ENCODE results near the gene RBMX.
"Not testable (repeated sequence)": the region's sequence is repeated elsewhere in the genome, so short reads cannot be mapped to it uniquely, and the experiment has no call there.

The RBMX gene

DNA sequence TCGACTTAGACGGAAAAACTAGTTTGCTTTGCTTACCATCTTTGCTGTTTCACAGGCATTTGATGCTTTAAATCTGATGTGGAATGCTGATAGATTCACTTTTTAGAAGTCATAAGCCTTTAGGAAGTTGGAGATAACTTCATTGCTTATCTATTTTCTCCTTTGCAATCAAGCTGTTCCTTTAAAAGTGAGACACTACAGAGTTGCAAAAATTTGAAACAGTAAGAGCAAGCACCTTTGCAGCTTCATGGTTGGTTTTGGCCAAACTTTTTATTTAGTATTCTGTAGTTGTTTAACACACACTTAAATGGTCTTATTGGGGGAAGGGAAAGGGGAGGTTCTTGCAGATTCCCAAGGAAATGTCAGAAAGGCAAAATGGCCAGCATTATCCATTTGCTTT is 7.3 kb downstream of the RBMX start:
- H3K9me3 ChIP-seq (ENCODE audit: control insufficient read depth, insufficient read depth, low read length); H3K4me1 ChIP-seq (ENCODE audit: control insufficient read depth, insufficient read depth, low read length); H3K4me3 ChIP-seq (ENCODE audit: low read depth, low read length); H3K9ac ChIP-seq (ENCODE audit: low read depth, low read length); H3K27me3 ChIP-seq (ENCODE audit: control insufficient read depth, insufficient read depth, low read length): not testable (repeated sequence)
- peaks cover 18% of the 10 kb centered on the region for H3K36me3 ChIP-seq (ENCODE audit: control insufficient read depth, insufficient read depth, low read length)

DNA sequence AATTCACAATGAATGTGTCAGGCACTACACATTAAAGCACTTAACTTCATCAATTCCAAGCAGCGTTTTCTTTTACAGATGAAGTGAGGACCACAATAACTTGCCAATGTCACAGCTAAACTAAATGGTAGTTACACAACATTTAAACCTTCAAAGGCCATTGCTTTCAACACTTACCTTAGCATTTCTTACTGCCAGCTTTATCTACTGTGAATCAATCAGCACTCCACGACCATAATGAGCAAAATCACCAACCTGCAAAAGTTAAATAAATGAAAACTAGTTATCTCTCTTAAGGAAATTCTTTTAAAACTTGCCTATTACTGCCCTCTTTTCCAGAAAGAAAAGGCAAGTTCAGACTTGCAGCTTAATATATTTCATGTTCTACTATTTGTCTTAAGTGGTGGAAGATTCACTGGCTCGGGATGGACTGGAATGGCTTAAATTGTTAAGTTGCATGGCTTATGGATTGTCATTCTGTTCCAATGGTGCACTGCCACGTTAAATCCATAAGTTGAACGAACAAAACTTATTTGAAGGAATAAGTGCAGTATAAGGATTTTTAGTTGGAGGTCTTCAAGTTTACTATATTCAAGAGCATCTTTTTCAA is 8.3 kb downstream of the RBMX start:
- no peaks in the 10 kb centered on the region for H3K4me1 ChIP-seq (ENCODE audit: control insufficient read depth, insufficient read depth, low read length)
- no peak overlapping the region for H3K9ac ChIP-seq (ENCODE audit: low read depth, low read length)
- H3K9me3 ChIP-seq (ENCODE audit: control insufficient read depth, insufficient read depth, low read length), result no peaks in the 10 kb centered on the region
- H3K27me3 ChIP-seq (ENCODE audit: control insufficient read depth, insufficient read depth, low read length), result no peaks in the 10 kb centered on the region
- no peak overlapping the region for H3K4me3 ChIP-seq (ENCODE audit: low read depth, low read length)
- peaks cover 17% of the 10 kb centered on the region for H3K36me3 ChIP-seq (ENCODE audit: control insufficient read depth, insufficient read depth, low read length)

DNA sequence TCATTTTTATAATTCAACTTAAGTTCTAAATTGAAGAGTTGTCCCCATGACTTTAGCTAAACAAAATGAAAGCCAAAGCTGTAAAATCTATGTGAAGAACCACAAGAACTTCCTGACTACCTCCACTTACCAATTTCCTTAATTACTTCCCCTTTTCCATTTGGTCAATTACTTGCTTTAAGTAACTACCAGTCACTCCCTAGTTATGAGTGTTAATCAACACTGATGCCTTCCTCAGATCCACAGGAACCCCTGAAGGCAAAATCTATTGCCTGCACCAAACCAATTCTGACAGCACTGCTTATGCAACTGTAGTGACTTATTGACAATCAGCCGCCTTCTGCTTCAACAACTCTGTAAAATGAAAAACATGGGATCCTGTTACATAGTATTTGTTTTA is 10.5 kb downstream of the RBMX start:
- no peaks in the 10 kb centered on the region for H3K9me3 ChIP-seq (ENCODE audit: control insufficient read depth, insufficient read depth, low read length)
- no peak overlapping the region for H3K4me3 ChIP-seq (ENCODE audit: low read depth, low read length)
- H3K9ac ChIP-seq (ENCODE audit: low read depth, low read length), result no peak overlapping the region
- peaks cover 11% of the 10 kb centered on the region for H3K36me3 ChIP-seq (ENCODE audit: control insufficient read depth, insufficient read depth, low read length)
- H3K4me1 ChIP-seq (ENCODE audit: control insufficient read depth, insufficient read depth, low read length), result no peaks in the 10 kb centered on the region
- H3K27me3 ChIP-seq (ENCODE audit: control insufficient read depth, insufficient read depth, low read length), result no peaks in the 10 kb centered on the region

DNA sequence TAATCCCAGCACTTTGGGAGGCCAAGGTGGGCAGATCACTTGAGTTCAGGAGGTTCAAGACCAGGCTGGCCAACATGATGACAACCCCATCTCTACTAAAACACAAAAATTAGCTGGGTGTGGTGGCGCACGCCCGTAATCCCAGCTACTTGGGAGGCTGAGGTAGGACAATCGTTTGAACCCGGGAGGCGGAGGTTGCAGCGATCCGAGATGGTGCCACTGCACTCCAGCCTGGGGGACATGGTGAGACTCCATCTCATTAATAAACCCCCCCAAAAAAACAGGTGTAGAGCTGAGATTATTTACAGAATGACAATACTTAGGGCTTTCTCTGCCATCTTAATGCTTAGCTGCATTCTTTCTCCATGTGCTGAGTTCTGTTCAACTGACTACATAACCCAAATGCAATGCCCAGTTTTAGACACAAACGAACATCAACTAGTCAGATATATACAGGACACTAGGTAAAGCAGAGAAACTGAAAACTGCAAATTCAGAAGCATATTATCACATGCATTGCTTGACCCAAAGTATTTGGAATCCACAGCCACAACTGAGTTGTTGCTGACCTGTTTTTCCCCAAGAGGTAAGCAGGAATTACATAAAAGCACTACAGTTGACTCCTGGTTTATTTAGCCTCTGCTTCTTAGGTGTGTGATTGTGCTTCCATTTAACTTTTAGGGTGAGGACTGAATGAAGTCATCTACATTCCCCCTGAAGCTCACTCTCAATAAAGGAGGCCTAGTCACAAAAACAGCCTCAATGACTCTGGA is 12.1 kb downstream of the RBMX start:
- Histone ChIP-seq H3K9me3 (ENCODE audit: control insufficient read depth, insufficient read depth, low read length) (no peaks in the 10 kb centered on the region), H3K27me3 (ENCODE audit: control insufficient read depth, insufficient read depth, low read length) (no peaks in the 10 kb centered on the region), H3K4me1 (ENCODE audit: control insufficient read depth, insufficient read depth, low read length) (no peaks in the 10 kb centered on the region), H3K36me3 (ENCODE audit: control insufficient read depth, insufficient read depth, low read length) (peaks cover 11% of the 10 kb centered on the region), H3K9ac (ENCODE audit: low read depth, low read length) (no peak overlapping the region), H3K4me3 (ENCODE audit: low read depth, low read length) (no peak overlapping the region)

DNA sequence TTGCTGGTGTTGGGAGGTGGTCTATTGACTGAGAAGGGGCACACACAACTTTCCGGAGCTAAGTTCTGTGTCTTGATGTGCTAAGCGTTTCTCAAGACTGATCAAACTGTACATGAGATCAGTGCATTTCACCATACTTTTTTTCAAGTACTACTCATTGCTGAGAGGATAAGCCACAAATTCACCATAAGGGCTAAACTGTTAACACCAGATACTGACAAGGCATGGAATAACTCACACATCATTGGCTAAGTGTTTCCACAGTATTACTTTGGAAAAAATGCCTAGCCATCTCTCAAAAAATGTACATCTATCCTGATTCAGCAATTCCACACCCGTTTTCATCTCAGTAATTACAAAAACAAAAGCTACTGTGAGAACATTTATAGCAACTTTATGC is 13.0 kb downstream of the RBMX start:
- peaks cover 11% of the 10 kb centered on the region for H3K36me3 ChIP-seq (ENCODE audit: control insufficient read depth, insufficient read depth, low read length)
- no peaks in the 10 kb centered on the region for H3K4me1 ChIP-seq (ENCODE audit: control insufficient read depth, insufficient read depth, low read length)
- no peaks in the 10 kb centered on the region for H3K27me3 ChIP-seq (ENCODE audit: control insufficient read depth, insufficient read depth, low read length)
- no peaks in the 10 kb centered on the region for H3K9me3 ChIP-seq (ENCODE audit: control insufficient read depth, insufficient read depth, low read length)
- no peak overlapping the region for H3K9ac ChIP-seq (ENCODE audit: low read depth, low read length)
- H3K4me3 ChIP-seq (ENCODE audit: low read depth, low read length), result no peak overlapping the region

DNA sequence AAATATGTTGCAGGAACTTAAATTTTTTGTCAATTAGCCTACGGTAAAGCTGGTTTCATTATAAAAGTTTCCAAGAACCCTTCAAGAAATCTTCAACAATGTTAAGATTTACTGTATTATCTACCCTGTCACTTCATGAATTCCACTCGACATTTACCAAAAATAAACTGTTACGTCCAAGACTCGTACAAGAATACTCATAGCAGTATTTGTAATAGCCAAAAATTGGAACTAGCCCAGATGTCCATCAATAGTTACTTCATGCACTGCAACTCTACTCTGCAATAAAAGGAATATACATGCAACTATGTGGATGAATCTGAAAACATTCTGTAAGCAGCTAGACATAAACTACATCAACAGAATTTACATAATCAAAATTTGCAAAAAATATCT is 13.4 kb downstream of the RBMX start:
- Histone ChIP-seq H3K36me3 (ENCODE audit: control insufficient read depth, insufficient read depth, low read length) (peaks cover 7% of the 10 kb centered on the region), H3K4me1 (ENCODE audit: control insufficient read depth, insufficient read depth, low read length) (no peaks in the 10 kb centered on the region), H3K4me3 (ENCODE audit: low read depth, low read length) (no peak overlapping the region), H3K9me3 (ENCODE audit: control insufficient read depth, insufficient read depth, low read length) (no peaks in the 10 kb centered on the region), H3K9ac (ENCODE audit: low read depth, low read length) (no peak overlapping the region), H3K27me3 (ENCODE audit: control insufficient read depth, insufficient read depth, low read length) (no peaks in the 10 kb centered on the region)

DNA sequence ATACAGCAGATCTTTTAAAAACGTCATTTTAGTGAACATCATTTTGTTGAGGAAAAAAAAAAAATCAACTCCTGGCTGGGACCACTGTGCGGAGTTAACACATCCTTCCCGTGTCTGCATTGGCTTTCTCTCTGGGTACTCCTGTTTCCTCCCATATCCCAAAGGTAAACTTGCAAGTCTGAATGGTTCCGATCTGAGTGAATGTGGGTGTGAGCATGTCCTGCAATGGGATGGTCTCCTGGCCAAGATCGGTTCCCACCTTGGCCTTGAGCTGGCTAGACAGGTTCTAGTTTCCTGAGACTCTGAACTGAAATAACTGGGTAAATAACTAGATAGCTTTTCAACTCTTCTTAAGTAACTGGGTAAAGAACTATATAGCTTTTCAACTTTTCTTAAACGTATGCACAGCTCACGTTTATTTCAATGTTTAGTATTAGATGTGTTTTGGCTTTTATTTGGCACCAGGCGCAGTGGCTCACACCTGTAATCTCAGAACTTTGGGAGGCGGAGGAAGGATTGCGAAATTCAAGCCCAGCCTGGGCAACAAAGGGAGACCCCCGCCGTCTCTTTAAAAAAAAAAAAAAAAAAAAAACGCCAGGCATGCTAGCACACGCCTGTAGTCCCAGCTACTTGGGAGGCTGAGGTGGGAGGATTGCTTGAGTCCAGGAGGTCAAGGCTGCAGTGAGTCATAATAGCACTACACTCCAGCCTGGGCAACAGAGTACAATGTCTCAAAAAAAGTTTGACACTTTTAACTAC is 14.0 kb downstream of the RBMX start:
- no peaks in the 10 kb centered on the region for H3K27me3 ChIP-seq (ENCODE audit: control insufficient read depth, insufficient read depth, low read length)
- no peaks in the 10 kb centered on the region for H3K4me1 ChIP-seq (ENCODE audit: control insufficient read depth, insufficient read depth, low read length)
- peaks cover 5% of the 10 kb centered on the region for H3K36me3 ChIP-seq (ENCODE audit: control insufficient read depth, insufficient read depth, low read length)

DNA sequence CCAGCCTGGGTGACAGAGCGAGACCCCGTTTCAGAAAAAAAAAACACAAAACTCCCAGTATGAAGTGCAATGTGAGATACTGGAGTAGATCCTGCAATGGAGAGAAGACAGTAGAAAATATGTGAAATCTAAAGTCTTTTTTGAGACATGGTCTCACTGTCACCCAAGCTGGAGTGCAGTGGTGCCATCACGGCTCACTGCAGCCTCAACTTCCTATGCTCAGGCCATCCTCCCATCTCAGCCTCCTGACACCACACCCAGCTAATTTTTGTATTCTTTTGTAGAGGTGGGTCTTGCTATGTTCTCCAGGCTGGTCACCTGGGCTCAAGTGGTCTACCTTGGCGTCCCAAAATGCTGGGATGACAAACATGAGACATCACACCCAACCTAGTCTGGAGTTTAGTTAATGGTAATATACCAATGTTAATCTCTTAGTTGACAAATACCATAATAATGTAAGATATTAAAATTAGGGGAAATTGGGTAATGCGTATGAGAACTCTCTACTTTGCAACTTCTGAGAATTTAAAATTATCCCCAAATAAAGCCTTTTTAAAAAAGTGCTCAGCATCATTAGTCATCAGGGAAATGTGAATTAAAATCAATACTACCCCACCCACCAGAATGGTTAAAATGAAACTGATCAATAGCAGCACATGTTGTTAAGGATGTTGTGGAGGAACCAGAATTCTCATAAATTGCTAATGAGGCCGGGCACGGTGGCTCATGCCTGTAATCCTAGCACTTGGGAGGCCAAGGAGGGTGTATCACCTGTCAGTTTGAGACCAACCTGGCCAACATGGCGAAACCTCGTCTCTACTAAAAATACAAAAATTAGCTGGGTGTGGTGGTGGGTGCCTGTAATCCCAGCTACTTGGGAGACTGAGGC is 15.0 kb downstream of the RBMX start:
- H3K4me3 ChIP-seq (ENCODE audit: low read depth, low read length), result no peak overlapping the region
- H3K27me3 ChIP-seq (ENCODE audit: control insufficient read depth, insufficient read depth, low read length), result no peaks in the 10 kb centered on the region
- H3K36me3 ChIP-seq (ENCODE audit: control insufficient read depth, insufficient read depth, low read length), result peaks cover 5% of the 10 kb centered on the region
- H3K9ac ChIP-seq (ENCODE audit: low read depth, low read length), result no peak overlapping the region
- H3K4me1 ChIP-seq (ENCODE audit: control insufficient read depth, insufficient read depth, low read length), result no peaks in the 10 kb centered on the region
- H3K9me3 ChIP-seq (ENCODE audit: control insufficient read depth, insufficient read depth, low read length), result no peaks in the 10 kb centered on the region

More for the DNA sequence above, 14.0 kb downstream of the RBMX start:
- H3K4me3 ChIP-seq (ENCODE audit: low read depth, low read length), result no peak overlapping the region
- H3K9me3 ChIP-seq (ENCODE audit: control insufficient read depth, insufficient read depth, low read length), result no peaks in the 10 kb centered on the region
- H3K9ac ChIP-seq (ENCODE audit: low read depth, low read length), result no peak overlapping the region

DNA sequence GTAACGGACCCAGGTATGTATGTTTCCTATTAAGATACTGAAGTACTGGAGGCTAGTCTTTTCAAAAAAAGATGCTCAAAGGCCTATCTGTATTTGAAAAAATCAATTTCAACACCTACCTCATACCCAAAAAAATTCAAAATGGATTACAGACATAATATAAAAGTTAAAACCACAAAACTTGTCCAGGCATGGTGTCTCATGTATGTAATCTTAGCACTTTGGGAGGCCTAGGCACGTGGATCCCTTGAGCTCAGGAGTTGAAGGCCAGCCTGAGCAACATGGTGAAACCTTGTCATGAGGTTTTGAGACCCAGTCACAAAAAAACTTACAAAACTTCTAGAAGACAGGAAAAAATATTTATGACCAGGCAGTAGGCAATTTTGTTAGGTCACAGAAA is 16.7 kb downstream of the RBMX start:
- no peaks in the 10 kb centered on the region for H3K27me3 ChIP-seq (ENCODE audit: control insufficient read depth, insufficient read depth, low read length)
- no peaks in the 10 kb centered on the region for H3K4me1 ChIP-seq (ENCODE audit: control insufficient read depth, insufficient read depth, low read length)
- peaks cover 5% of the 10 kb centered on the region for H3K36me3 ChIP-seq (ENCODE audit: control insufficient read depth, insufficient read depth, low read length)
- H3K4me3 ChIP-seq (ENCODE audit: low read depth, low read length), result no peak overlapping the region
- H3K9me3 ChIP-seq (ENCODE audit: control insufficient read depth, insufficient read depth, low read length), result no peaks in the 10 kb centered on the region
- no peak overlapping the region for H3K9ac ChIP-seq (ENCODE audit: low read depth, low read length)

DNA sequence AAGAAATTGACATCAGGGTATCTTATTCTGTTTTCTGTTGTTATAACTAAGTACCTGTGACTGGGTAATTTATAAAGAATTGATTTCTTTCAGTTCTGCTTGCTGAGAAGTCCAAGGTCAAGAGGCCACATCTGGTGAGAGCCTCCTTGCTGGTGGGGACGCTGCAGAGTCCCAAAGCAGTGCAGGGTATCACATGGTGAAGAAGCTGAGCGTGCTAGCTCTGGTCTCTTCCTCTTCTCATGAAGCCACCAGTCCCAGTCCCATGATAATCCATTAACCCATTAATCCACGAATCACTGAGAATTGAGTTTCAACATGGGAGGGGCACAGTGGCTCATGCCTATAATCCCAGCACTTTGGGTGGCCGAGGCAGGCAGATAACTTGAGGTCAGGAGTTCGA is 18.0 kb downstream of the RBMX start:
- Histone ChIP-seq H3K4me3 (ENCODE audit: low read depth, low read length) (no peak overlapping the region), H3K27me3 (ENCODE audit: control insufficient read depth, insufficient read depth, low read length) (no peaks in the 10 kb centered on the region), H3K36me3 (ENCODE audit: control insufficient read depth, insufficient read depth, low read length) (no peaks in the 10 kb centered on the region), H3K4me1 (ENCODE audit: control insufficient read depth, insufficient read depth, low read length) (no peaks in the 10 kb centered on the region), H3K9ac (ENCODE audit: low read depth, low read length) (no peak overlapping the region), H3K9me3 (ENCODE audit: control insufficient read depth, insufficient read depth, low read length) (no peaks in the 10 kb centered on the region)

DNA sequence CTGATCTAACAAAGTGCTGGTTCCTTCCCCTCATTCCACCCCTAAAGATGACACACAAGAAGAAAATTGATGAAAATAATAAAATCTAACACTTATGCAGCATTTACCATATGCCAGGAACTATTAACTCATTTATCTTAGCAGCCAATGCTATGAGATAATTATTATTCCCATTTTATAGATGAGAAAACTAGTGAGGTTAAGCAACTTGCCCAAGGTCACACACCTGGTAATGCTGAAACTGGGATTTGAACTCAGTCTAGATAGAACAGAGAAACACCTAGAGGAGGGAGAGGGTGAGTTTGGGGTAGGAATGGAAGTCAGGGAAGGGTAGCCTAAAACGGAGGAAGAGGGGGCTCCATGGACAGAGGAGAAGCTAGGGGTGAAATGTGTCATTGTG is 18.6 kb downstream of the RBMX start:
- Histone ChIP-seq H3K4me1 (ENCODE audit: control insufficient read depth, insufficient read depth, low read length) (no peaks in the 10 kb centered on the region), H3K4me3 (ENCODE audit: low read depth, low read length) (no peak overlapping the region), H3K27me3 (ENCODE audit: control insufficient read depth, insufficient read depth, low read length) (no peaks in the 10 kb centered on the region), H3K9ac (ENCODE audit: low read depth, low read length) (no peak overlapping the region), H3K36me3 (ENCODE audit: control insufficient read depth, insufficient read depth, low read length) (no peaks in the 10 kb centered on the region), H3K9me3 (ENCODE audit: control insufficient read depth, insufficient read depth, low read length) (no peaks in the 10 kb centered on the region)
